ENCODE measurements around the gene NCAPH2.

GRCh38 chr22:50520826-50521453 is 12.9 kb downstream of the NCAPH2 start:
- no peak for TF ChIP-seq CTCF (IDR thresholded peaks at IDR 0.05; ENCODE audit: low read depth, low read length, poor library complexity, severe bottlenecking)
- TF ChIP-seq EZH2phosphoT487 (IDR thresholded peaks at IDR 0.05; ENCODE audit: borderline replicate concordance, low read length) = no peak
